Measurements from ENCODE around the gene MR1. TPM values are rescaled to one million over a fixed set of nuclear protein-coding genes. Genes with fewer than 3 reads are reported as not detected.
A peak's percentile ranks its signal among the peaks of the same experiment; 100 is the strongest.

Gene MR1
- total and polyA plus RNA-seq, 2 of the 13 experiments (the other 11 are each of a cell fraction or from before 2014, with no cell fraction given), result 7.7 to 10.4 TPM

- TF ChIP-seq CSRNP1 (CRISPR knock-in tag; IDR thresholded peaks at IDR 0.05) (no peak), ZFAT (CRISPR knock-in tag; conservative IDR thresholded peaks at IDR 0.05) (no peak), FOXK1 (CRISPR knock-in tag; IDR thresholded peaks at IDR 0.05; ENCODE audit: borderline replicate concordance, low read depth) (peak; percentile 47; the same call in 1 of the 2 replicates), BCL6 (CRISPR knock-in tag; IDR thresholded peaks at IDR 0.05) (no peak; the same call in 1 of the 2 replicates), ZNF776 (CRISPR knock-in tag; IDR thresholded peaks at IDR 0.05) (no peak), ESRRA (CRISPR knock-in tag; IDR thresholded peaks at IDR 0.05; ENCODE audit: low read depth) (no peak), PTBP1 (IDR thresholded peaks at IDR 0.05; ENCODE audit: low read depth, low read length, poor library complexity, severe bottlenecking) (no peak), TFAP4 (IDR thresholded peaks at IDR 0.05; ENCODE audit: borderline replicate concordance, low read depth) (no peak), HNF4G (IDR thresholded peaks at IDR 0.05; ENCODE audit: borderline replicate concordance, low read depth, low read length) (no peak), HNF4G (CRISPR knock-in tag; IDR thresholded peaks at IDR 0.05; ENCODE audit: borderline replicate concordance, low read depth) (no peak), KLF12 (CRISPR knock-in tag; IDR thresholded peaks at IDR 0.05; ENCODE audit: borderline replicate concordance) (no peak), ARID3A (IDR thresholded peaks at IDR 0.05; ENCODE audit: low read depth, low read length) (no peak), SRY (CRISPR knock-in tag; IDR thresholded peaks at IDR 0.05) (no peak), ZNF556 (CRISPR knock-in tag; IDR thresholded peaks at IDR 0.05; ENCODE audit: borderline replicate concordance) (no peak), NCOA1 (CRISPR knock-in tag; IDR thresholded peaks at IDR 0.05) (no peak), ZNF251 (CRISPR knock-in tag; IDR thresholded peaks at IDR 0.05) (no peak), PCBP2 (optimal IDR thresholded peaks at IDR 0.05; ENCODE audit: low read depth, low read length, poor library complexity, severe bottlenecking) (no peak), SALL1 (CRISPR knock-in tag; IDR thresholded peaks at IDR 0.05) (no peak), ZNF407 (CRISPR knock-in tag; IDR thresholded peaks at IDR 0.05; ENCODE audit: not compliant biosample characterization) (no peak)
These were observed 20.6 kb upstream of the MR1 start (continued) for GRCh38 chr1:181013144-181013543.
